Right lung (tissue), 5 donors: ENCODE data around the gene CACNB4. TPM values are rescaled to one million over a fixed set of nuclear protein-coding genes. Genes with fewer than 3 reads are reported as not detected.

ENCODE experiments used
- DNase-seq, 2 donors: peaks; one replicate each; pipeline ENCODE4 v3.0.0-alpha.2; 2013
- polyA plus RNA-seq, 5 donors: library from polyadenylated mRNA; unstranded; fragments of 120-200 nt; gene quantifications; one replicate each; pipeline versions ENCODE4 v1.2.1 to v1.2.3, GENCODE V29; 2013; ENCODE audit warnings: inconsistent platforms in 1 of 5, low replicate concordance in 1 of 5; ENCODE audit not compliant: insufficient read length in 5 of 5, insufficient read depth in 1 of 5

Gene CACNB4
- polyA plus RNA-seq, 5 donors: 4.2 to 12.8 (median 9.3) TPM

GRCh38 chr2:151789055-151789834, 309.6 kb downstream of the CACNB4 start:
- no peak for DNase-seq

GRCh38 chr2:151786483-151786882, 312.4 kb downstream of the CACNB4 start:
- DNase-seq: no peak

- DNase-seq: no peak
Measured at GRCh38 chr2:151786077-151786476, 312.8 kb downstream of the CACNB4 start.

GRCh38 chr2:151783133-151783520, 315.7 kb downstream of the CACNB4 start:
- no peak for DNase-seq

Other genes starting within 250 kb of the CACNB4 start
- gene STAM2, start 76.7 kb upstream of the CACNB4 start, polyA plus RNA-seq: 10 to 100 TPM; 31.8 to 48.9 (median 47.2) TPM
- 10 to 100 TPM; 51.4 to 89.6 (median 77.5) TPM for gene FMNL2, start 236.1 kb upstream of the CACNB4 start, polyA plus RNA-seq